Kidney capillary endothelial cell (primary cell): Measurements from ENCODE around the gene MLC1.
A peak's percentile ranks its signal among the peaks of the same experiment; 100 is the strongest.
"Not testable (repeated sequence)": the region's sequence is repeated elsewhere in the genome, so short reads cannot be mapped to it uniquely, and the experiment has no call there.

Experiments
- DNase-seq: peaks from one replicate; pipeline ENCODE4 v3.0.0-alpha.2; 2018; ENCODE audit warnings: low spot score

The MLC1 gene

DNA sequence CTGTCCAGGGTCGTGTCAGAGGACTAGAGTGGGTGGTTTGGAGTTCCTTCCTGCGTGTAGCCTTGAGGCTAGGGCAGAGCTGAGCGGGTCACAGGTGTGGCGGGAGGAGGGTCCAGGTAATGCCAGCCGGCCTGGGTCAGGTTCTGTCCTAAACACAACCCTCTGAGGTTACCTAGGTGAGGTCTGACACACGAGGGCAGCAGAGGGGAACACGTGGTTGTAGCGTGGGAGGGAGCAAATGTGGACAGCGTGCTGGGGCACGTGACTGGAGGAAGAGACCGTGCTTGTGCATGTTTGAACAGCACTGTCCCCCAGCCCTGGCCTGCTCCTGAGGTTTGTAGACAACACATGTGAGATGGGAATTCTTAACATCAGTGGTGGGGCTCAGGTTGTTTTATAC is 17.7 kb upstream of the MLC1 start:
- no peak for DNase-seq

DNA sequence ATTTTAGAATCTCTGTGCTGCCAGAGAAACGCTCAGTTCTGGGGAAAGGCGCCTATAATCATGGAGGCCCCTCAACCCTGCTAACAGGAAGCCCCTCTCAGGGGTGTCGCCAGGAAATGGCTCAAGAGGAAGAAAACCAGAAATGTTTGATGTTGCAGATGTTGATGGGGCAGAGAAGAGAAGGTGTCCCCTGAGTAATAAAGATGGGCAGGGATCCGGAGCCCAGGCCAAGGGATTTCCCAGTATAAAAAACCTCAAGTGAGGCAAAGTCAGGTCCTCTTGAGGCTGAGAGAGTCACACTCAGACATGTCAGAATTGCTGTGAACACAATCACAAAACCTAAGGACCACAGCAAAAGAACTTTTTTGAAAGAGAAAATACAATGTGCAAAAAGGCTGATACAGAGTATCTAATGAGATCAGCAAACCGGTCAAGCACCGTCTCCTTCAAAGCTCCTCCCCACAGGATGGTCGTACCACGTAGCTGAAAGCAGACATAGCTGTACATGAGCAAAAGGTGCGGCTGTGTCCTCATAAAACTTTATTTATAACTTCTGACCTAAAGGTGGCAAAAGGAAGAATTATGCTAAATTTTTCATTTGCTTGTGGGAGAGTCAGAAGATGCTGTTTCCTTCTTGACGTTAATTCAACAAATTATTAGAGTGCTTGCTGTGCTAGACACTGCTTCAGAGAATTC is 16.8 kb upstream of the MLC1 start:
- DNase-seq = no peak

DNA sequence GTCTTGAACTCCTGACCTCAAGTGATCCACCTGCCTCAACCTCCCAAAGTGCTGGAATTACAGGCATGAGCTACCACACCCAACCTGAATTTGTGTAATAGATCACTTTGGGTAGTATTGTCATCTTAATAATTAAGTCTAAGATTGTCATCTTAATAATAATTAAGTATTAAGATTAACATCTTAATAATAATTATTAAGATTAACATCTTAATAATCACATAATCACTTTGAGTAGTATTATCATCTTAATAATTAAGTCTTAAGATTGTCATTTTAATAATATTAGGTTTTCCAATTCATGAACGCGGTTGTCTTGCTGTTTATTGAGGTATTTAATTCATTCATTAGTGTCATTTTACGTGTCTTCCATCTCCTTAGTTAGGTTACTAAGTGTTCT is 12.8 kb upstream of the MLC1 start:
- DNase-seq = no peak

DNA sequence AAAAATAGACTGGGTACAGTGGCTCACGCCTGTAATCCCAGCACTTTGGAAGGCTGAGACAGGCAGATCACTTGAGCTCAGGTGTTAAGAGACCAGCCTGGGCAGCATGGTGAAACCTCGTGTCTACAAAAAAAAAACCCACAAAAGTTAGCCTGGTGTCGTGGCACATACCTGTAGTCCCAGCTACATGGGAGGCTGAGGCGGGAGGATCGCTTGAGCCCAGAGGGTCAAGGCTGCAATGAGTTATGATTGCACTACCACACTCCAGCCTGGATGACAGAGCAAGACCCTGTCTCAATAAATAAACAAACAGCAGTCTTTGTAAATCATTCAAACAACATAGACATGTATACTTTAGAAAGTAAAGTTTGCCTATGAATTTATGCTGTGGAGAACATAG is 7.1 kb upstream of the MLC1 start:
- no peak for DNase-seq

DNA sequence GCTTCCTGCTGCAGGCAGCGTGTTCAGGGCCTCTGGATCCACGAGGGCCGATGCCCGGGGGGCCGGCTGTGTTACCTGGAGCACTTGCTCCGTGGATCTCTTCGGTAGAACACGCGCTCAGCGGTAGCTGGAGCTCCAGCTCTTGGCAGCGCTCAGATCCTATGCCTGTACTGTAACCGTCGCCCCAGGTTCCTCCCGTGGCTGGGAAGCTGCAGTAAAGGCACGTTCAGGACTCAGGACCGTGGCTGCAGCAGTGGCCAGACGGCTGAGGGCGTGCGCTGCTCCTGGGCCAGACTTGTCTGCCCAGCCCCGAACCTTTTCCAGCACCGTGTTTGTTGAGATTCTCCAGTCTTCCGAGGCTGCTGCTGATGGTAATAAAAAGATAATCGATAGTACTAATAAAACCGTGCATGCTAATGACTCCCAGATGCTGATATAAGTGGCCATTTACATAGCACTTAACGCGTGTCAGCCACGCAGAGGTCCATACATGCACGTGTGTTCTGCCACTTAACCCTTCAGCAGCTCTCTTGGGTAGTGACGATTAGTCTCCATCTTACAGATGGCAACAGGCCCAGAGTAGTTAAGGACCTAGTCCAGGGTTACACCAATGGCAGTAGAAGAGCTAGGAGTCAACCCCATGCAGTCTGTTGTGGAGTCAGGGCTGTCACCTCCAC is 6.0 kb upstream of the MLC1 start:
- no peak for DNase-seq

DNA sequence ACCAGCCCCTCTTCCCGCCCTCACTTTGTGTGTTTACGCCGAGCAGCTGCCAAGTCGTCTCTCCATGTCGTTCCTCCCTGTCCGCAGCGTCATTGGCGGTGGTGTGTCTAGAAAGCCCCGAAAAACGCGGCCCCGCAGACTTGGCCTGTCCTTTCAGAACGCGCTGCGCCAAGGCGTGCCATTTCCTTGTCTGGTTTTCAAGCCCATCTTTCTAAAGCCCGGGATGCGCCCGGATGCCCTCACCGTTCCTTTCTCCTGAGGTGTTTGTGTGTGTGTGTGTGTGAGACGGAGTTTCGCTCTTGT is 5.1 kb upstream of the MLC1 start:
- no peak for DNase-seq

DNA sequence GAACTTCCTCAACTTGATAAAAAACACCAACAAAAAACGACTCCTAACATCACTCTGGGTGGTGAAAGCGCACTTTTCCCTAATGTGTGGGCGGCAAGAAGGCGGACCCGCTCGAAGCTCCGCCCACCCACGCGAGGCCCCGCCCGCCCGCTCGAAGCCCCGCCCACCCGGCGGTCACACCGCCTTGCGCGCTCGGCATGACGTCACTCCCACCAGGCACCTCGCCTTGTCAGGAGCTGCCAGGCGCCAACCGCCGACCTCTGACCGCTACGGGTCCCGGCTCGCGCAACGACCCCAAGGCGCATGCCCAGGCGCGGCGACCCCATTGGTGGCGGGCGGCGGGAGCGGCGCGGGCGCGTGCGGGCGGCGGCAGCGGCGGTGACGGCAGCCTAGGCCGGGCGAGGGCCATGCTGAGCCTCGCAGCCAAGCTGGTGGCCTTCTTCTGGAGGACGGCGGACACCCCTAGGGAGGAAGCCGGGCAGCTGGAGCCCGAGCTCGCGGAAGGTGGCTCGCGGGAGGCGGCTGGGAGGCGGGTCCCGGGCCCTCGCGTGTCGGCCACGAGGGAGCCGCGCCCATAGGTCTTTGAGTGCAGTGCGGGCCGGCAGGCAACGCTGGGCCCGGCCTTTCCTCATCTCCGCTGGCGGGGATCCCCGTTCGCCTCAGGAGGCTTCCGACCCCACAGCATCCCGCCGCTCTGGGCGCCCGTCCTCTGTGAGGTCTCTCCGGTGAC is 4.6 kb upstream of the MLC1 start, which contains the start of gene MOV10L1:
TSS of gene MOV10L1 (plus strand) at position 325 of the 730 bp plus-strand sequence. CDS start at position 408, 83 bp downstream.
- peak; percentile 16 for DNase-seq

DNA sequence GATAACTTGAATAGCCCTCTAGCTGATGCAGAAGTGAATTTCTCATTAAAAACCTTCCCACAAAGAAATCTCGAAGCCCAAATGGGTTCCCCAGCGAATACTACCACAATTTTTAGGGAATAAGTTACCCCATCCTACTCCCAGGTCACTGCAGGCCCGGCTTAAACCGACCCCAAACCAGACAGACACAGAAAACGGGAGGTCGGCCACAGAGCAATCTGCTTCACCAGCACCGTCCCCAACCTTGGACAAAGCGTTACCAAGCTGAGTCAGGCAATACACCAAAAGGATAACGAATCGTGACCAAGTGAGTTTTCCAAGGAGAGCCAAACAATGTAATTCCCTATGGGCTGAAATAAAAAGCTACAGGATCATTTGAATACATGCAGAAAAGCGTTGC is 4.0 kb upstream of the MLC1 start:
- no peak for DNase-seq

DNA sequence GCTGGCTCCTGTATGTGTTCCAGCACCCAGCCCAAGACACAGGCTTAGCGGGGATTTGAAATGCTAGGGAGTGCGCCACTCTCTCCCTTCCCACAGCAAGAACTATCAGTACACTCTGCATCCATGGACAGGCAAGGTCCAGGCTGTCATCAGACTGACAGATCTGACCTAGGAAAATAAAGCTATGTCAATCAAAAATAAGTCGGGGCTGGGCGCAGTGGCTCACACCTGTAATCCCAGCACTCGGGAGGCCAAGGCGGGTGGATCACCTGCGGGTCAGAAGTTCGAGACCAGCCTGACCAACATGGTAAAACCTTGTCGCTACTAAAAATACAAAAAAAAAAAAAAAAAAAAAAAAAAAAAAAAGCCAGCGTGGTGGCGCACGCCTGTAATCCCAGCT is 2.9 kb upstream of the MLC1 start:
- no peak for DNase-seq

DNA sequence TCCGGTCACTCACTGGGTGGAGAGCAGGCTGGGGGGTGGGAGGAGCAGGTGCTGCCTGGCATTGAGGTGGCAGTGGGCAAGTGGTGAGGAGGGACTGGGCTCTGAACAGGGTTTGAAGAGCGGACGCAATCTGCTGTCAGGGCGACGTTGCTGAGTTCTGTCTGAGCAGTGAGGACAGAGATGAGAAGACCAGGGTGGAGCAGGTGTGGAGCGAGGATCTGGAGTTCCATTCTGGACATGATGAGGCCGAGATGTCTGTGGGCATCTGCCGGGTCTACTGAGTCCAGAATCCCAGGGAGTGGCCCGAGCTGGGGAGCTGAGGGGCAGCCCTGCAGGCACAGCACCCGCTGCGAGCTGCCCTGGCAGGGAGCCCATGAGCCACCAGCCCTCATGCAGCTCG is 2.4 kb upstream of the MLC1 start:
- no peak for DNase-seq

DNA sequence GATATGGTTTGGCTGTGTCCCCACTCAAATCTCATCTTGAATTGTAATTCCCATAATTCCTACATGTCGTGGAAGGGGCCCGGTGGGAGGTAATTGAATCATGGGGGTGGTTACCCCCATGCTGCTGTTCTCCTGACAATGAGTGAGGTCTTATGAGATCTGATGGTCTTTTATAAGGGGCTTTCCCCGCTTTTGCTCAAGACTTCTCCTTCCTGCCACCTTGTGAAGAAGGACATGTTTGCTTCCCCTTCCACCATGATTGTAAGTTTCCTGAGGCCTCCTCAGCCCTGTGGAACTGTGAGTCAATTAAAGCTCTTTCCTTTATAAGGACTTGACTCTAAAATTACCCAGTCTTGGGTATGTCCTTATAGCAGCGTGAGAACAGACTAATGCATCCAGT is 1.7 kb upstream of the MLC1 start:
- not testable (repeated sequence) for DNase-seq

DNA sequence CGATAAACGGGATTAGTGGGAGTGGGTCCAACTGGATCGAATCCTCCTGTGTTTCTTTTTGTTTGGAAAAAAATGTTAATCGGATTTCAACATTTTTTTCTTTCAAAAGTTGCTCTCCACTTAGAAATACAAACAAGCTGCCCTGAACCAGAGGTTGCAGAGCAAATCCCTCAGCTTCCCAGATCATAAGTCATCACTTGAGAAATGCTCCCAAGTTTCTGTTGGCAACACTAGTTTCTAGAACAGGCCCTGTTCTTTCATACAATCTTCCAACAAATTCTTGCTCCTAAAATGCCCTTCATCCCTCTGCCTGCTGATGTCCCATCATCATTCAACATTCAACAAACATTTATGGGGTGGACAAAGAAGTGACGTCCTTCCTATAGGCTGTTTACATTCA is 1.3 kb upstream of the MLC1 start:
- no peak for DNase-seq

DNA sequence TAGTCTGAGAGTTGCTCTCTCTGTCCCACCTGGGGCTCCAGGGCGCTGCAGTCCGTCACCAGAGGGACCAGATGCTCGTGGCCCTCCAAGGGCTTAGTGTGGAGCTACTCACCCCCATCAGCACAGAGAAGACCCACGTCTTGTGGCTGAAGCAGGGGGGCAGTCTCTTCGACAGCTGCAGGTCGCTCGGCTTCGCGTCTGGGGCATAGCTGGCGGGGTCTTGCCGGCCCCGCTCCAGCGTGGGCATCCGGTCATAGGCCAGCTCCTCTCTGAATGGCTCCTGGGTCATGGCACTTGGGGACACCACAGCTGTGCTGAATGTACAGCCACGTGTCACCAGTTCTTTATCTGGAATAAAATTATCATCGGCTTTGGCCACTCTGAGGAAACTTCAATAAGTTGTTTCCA is 608 bp downstream of the MLC1 start:
- DNase-seq = no peak

DNA sequence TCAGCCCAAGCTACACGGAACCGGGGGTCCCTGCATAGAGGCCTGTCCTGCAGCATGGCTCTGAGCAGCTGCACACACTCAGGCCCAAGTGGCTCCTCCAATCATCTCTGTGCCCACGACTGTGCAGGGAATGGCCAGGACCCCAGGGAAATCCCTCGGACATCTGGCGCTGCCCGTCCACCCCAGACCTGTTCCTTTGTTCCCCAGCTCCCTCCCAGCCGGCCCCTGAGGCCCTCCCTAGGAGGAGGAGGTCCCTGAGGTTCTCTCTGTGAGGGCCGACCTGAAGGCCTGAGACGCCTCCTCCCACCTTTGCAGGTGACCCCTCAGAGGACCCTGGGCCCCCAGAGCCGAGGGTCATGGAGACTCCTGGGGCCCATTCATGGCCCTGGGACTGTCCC is 1.1 kb downstream of the MLC1 start:
- no peak for DNase-seq

DNA sequence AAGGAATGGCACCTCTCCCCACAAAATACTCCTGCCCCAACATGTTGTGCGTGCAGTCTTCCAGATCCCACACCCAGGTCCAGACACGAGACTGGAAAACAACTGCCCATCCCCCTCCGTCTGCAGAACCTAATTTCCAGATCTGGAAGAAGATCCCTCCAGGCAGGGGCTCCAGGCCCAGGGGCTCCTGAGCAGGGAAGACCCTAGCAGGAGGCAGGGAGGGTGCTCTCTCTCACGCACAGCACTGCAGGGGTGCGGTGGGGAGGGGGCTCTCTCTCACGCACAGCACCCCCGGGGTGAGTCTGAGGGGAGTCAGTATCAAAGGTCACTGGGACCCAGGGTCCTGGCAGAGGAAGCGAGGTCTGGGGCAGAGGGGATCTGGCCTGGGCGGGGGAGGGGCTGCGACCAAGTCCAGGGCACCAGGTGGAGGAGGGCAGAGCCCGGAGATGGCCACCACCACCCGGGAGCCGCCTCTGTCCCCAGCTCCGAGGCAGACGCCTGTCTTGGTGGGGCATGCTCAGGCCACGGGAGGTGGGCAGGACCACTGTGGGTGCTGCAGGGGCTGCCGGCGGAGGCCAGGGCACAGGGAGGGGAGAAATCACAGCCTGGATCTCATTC is 1.7 kb downstream of the MLC1 start:
- DNase-seq = no peak

DNA sequence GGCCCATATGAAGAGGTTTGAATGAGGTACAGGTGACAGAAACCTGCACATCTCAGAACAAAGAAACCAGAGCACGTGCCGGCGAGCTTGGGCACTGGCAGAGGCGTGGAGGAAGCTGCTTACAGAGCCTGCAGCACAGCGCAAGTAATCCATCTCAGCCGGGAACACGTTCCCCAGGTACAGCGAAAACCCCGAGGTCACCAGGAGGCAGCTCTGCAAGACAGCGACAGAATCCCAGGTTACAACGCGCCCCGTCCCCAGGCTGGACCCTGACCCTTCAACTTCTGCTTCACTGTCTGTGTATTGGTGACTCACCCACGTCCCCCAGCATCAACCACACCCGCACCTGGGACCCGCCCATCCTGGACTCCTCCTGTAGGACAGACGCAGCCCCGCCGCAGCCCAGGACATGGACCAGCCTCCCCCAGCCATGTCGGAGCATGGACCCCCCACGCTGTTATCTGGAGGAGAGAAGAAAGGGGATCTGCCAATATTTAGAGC is 2.2 kb downstream of the MLC1 start:
- DNase-seq = no peak

DNA sequence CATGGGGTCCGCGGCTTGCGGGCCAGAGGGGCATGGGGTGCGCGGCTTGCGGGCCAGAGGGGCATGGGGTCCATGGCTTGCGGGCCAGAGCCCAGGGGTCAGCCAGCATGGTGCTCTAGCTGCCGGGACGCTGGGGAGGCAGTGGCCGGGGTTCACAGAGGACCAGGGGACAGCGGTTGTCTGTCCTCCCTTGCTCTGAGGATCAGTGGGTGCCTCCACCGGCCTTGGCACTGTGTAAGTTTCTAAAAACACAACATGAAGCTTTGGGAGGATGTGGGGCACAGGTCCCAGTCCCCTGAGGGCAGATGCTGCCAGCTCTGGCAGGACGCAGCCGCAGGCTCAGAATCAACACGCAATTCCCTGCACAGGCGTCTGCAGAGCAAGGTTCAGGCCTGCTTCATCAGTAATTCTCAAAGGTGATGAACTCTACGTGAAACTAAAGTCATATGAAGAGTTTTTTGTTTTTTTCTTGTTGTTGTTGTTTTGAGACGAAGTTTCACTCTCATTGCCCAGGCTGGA is 3.0 kb downstream of the MLC1 start:
- no peak for DNase-seq

DNA sequence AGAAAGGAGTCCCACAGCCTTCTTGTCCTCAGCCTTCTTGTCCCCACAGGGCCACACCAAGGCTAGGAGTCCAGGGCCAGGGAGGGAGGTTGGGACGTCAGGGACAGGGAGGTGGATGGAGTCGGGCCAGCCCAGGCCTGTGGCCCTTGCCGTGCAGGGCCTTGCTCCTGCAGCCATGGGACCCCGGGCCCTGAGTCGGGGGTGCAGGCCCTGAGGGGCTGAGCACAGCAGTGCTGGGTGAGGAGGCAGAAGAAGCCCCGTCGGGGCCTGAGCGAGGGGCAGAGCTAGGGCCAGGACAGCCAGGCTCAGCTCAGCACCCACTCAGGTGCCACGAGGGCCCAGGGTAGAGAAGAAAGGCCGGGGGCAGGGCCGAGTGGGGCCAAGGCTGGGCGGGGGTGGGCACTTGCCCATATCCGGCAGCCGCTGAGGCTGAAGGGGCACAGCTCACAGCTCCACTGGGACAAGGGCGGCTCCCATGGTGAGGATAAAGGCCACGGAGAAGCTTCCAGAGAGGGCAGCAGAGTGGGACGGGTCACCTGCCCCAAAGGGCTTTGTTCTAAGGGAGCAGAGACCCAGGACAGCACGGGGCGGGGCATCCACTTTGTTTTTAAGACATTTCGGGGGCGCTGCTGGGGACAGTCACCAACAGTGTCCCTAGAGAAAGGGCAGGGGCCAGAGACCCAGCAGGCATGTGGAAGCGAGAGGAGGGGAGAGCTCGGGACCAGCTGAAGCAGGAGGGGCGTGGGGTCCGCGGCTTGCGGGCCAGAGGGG is 3.6 kb downstream of the MLC1 start:
- DNase-seq = no peak

DNA sequence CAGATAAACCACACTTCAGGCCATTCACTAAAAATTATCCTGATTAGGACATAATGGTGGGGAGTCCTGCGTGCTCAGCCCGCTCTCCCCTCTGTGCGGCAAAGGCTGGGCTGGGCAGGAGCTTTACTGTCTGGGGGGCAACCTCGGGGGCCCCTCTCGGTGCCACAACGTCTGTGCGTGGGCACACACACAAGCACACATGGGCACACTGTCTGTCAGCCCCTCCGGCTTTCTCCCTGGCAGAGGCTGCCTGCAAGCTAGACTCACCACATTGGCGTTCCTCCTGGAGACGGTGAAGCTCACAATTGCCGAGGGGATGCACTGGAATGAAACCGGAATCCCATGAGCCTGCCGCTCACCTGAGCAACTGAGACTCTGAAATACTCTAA is 5.2 kb downstream of the MLC1 start:
- no peak for DNase-seq

DNA sequence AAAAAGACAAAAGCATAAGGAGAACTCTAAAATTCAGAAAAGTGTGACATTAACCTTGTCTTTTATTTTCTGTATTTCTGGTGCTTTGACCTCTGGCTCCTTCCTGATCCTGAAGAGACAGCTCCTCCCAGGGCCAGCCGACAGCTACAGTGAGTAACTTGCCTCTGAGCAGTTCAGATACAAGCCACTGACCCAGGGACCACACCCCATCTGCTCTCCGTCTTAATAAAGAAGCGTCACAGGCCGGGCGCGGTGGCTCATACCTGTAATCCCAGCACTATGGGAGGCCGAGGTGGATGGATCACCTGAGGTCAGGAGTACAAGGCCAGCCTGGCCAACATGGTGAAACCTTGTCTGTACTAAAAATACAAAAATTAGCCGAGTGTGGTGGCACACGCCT is 6.5 kb downstream of the MLC1 start:
- DNase-seq = no peak

DNA sequence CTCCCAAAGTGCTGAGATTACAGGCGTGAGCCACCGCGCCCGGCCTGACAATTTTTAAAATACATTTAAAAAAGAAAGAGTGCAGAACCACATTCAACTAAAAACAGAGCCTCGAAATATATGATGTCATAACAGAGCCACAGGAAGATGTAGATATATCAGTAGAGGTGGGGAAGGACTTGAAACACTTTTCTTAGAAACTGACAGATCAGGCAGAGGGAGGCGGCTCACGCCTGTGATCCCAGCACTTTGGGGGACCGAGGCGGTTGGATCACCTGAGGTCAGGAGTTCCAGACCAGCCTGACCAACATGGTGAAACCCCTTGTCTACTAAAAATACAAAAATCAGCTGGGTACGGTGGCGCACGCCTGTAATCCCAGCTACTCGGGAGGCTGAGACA is 7.0 kb downstream of the MLC1 start:
- no peak for DNase-seq
